Activated CD8-positive, alpha-beta memory T cell treated with anti-CD3 and anti-CD28 coated beads, Interleukin-2, amount 50 U/mL, for 1 hour (primary cell): ENCODE data around the gene COL6A3.
"Not testable (repeated sequence)": the region's sequence is repeated elsewhere in the genome, so short reads cannot be mapped to it uniquely, and the experiment has no call there.

Experiments used
- DNase-seq: peaks from one replicate; pipeline ENCODE4 v3.0.0-alpha.2; 2020; ENCODE audit errors: extremely low read depth

The COL6A3 gene

GRCh38 chr2:237380768-237381167 is 33.2 kb downstream of the COL6A3 start:
- DNase-seq, result no peak

GRCh38 chr2:237379636-237380035 is 34.3 kb downstream of the COL6A3 start:
- DNase-seq, result no peak

GRCh38 chr2:237378650-237379049 is 35.3 kb downstream of the COL6A3 start:
- DNase-seq, result no peak

DNA sequence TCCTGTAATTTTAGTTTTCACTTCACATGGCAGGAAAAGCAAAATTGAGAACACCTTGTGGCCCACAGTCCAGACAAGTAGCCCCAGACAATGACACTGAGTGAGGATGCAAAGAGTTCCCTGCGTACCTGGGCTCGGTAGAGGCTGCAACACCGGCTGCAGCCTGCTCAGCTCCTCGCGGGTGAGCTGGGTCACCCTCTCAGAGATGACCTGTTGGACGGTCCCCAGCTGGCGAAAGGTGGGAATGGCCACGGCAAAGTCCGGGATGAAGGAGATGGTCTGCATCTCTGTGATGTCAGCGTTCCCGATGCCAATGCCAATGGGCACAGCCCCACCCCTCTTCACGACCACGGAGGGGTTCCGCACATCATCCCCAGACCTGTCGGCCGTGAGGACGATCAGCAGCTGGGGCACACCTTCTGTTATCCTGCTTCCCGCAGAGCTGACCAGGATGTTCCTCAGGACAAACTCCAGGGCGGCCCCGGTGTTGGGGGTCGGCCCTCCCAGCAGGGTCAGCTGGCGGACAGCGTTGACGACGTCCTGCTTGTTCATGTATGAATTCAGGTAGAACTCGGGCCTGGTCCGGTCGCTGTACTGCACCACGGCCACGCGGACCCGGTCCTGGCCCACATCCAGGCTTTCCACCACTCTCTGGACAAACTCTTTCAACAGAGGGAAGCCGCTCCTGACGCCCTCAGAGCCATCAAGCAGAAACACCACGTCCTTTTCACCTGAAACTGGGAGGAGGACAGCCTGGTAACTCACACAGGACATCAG is 39.5 kb downstream of the COL6A3 start:
- DNase-seq, result no peak

GRCh38 chr2:237371856-237372255 is 42.1 kb downstream of the COL6A3 start:
- no peak for DNase-seq

GRCh38 chr2:237365671-237366070 is 48.3 kb downstream of the COL6A3 start:
- DNase-seq, result no peak

DNA sequence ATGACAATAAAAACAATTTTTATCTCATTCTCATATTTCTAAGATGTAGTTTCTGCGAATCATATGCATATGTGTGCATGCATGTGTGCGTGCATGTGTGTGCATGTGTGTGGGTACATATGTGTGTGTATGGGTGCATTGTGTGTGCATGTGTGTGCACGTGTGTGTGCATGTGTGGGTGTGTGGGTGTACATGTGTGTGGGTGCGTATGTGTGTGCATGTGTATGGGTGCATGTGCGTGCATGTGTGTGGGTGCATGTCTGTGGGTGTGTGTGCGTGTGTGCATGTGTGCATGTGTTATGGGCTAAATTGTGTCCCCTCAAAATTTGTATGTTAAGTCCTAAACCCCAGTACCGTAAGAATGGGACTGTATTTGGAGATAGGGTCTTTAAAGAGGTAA is 49.3 kb downstream of the COL6A3 start:
- DNase-seq, result no peak

- no peak for DNase-seq
These were observed 52.6 kb downstream of the COL6A3 start for GRCh38 chr2:237361194-237362004.

- DNase-seq, result no peak
These were observed 53.8 kb downstream of the COL6A3 start for GRCh38 chr2:237359894-237360780.

GRCh38 chr2:237359518-237359840 is 54.5 kb downstream of the COL6A3 start:
- DNase-seq, result no peak

GRCh38 chr2:237358721-237359517 is 55.0 kb downstream of the COL6A3 start:
- no peak for DNase-seq

GRCh38 chr2:237355701-237356100 is 58.3 kb downstream of the COL6A3 start:
- no peak for DNase-seq

DNA sequence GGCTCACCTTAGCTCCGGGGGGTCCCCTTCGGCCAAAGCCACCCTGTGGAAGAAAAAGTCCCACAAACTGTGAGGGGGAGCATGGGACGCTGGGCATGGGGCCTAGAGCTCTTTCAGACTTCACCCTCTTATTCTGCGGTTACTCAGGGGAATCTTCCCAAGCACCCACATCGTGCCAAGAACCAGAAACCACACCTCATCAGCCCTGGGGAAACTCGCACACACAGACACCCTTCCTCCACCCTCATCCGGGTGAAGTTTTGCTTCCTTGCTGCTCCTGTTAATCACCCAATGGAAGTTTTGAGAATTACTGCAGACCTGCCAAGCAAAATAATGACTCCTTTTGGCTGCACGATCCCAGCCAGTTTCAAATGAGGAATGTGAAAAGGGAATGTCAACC is 59.1 kb downstream of the COL6A3 start:
- DNase-seq, result no peak

DNA sequence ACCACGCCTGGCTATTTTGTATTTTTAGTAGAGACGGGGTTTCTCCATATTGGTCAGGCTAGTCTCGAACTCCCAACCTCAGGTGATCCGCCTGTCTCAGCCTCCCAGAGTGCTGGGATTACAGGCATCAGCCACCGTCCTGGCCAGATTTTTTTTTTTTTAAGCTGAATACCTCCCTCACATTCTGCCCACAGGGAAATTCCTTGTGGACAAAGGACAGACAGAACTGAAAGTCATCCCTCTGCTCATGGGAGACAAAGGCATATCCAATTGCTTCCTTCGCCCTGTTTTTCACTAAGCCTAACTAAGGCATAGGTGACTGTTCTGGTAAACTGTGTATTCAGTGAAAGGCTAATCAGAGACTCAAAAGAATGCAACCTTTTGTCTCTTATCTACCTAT is 59.8 kb downstream of the COL6A3 start:
- DNase-seq, result not testable (repeated sequence)

DNA sequence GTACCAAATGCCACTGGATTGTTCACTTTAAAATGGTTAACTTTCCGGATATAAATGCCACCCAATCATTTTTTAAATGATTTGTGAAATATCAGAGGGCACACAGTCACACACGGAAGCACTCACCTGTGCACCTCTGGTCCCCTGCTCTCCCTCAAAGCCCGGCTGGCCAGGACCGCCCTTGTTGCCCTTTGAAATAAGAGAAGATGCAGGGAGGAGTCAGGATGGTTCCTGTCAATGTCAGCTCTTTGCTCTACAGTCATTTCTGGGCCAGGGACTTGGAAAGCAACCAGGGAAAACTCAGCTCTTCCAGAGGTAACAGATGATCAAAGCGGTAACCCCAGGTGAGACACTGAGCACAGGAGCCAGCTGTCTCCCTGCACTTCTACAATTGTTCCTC is 60.7 kb downstream of the COL6A3 start:
- no peak for DNase-seq

DNA sequence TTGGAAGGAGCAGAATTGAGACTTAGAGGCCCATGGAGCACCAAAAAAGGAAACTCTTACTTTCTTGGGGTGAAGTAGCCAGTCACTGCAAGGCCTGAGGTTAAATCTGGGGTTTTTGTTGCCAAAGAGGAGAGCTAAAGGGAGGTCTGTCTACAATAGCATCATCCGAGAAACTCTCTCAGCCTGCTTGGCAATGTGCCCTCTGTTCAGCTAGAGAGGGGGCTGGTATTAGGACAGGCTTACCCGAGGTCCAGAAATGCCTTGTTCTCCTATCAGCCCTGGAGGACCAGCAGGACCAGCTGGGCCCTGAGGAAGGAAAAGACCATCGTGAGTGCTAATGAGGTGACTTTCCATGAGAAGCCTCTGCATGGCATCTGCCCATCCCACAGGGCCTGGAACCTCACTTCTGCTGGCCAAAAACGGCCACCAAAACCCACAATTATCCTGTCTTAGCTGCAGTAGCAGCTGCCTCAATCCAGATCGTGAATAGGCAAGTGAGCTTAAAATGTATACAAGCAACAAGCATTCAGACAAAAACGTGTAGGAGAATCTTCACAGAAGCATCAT is 61.6 kb downstream of the COL6A3 start:
- no peak for DNase-seq

DNA sequence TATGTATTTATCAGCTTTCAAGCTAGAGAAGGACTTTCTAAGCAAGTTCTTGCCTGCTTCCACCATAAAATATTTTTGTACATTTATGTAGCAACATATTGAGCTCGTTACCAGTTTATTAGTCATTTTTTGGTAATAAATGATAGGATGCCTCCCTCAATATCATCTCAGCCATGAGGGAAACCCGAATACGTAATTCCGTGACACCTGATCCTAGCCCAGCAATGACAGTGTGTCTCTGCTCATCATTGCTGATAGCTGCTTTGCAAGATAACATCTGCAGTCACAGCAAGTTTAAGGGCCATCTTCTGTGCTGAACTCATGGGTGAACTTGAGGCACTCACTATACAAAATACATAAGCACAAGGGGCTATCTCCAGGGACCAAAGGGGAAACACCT is 62.2 kb downstream of the COL6A3 start:
- no peak for DNase-seq

DNA sequence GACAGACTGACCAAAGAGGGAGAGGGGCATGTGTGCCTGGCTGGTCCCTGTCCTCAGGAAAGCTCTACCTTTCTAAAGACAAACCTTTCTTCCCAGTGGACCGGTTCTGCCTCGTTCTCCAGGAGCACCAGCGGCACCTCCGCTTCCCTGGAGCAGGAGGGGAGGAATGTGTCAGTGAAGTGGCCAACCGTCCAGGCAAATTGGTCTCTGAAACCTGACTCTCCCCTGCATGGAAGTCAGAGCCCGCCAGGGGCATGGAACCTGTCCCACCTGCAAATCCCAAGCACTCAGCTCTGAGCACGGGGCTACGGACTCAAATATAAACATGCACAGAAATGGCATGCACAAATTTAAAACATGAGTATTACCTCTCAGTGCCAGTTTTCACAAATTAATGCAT is 62.9 kb downstream of the COL6A3 start:
- no peak for DNase-seq

- no peak for DNase-seq
These were observed 63.4 kb downstream of the COL6A3 start for GRCh38 chr2:237350597-237350996.

- DNase-seq, result no peak
These were observed 63.9 kb downstream of the COL6A3 start for GRCh38 chr2:237350070-237350469.

GRCh38 chr2:237348281-237348865 is 65.6 kb downstream of the COL6A3 start:
- no peak for DNase-seq
